Effector CD8-positive, alpha-beta T cell (primary cell): ENCODE results near the gene ATP9B.

Source experiments
- DNase-seq: peaks from one replicate; lab custom pipeline; 2025; lab: John Stamatoyannopoulos, UW

The ATP9B gene

DNA sequence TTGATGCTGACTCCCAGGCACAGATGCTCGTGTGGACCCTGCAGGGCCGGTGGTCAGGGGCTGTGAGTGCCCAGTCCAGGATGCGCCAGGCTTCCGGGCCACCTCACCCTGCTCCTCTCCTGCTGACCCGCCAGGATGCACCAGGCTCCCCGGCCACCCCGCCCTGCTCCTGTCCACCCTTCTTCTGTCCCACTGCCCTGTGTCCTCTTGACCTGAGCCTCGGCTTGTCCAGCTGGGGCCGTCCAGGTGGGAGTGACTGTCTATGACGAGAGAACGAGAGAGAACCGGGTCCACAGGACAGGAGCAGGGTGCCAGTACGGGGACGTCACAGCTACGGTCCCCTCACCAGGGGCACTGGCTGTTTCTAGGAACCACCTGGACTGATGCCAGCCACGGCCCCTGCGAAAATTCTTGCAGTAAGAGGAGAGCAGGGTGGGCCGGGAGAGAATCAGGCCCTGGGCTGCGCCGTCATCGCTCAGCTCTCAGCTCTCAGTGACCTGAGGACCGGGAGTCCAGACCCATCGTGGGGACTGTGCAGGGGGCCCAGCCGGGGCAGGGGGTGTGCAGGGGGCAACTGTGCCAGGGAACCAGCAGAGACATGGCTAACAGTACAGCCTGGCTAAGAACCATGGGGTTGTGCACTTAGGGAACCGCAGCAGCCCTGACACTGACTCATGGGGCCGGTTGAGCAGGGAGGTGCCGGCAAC, 313.6 kb downstream of the ATP9B start:
- no peak for DNase-seq

DNA sequence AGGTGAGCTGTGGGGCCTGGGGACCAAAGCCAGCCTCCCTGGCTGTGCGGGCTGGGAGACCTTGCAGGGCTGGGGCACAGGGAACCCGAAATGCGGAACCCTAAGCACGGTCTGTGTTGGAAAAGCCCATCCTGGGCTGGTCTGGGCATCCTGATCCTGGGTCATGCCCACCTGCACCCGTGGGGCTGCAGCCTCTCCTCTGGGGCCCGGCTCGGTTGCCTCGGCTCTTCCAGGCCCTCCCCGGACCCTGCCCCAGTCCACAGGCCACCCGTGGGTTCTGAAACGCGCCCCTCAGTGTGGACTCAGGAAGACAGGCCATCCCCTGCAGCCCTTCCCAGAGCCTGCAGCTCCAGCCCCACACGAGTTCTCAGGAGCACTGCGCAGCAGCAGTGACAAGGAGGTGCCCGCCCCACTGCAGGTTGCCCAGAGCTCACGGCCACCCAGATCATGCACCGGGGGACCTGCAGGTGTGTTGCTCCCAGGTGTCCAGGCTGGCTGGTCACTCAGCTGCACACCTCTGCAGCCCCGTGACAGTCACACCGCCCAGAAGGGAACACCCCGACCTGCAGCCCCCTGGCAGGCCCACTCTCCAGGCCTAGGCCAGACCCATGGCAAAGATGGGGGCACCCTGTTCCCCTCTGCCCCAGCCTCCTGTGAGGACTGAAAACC, 314.3 kb downstream of the ATP9B start:
- no peak for DNase-seq

DNA sequence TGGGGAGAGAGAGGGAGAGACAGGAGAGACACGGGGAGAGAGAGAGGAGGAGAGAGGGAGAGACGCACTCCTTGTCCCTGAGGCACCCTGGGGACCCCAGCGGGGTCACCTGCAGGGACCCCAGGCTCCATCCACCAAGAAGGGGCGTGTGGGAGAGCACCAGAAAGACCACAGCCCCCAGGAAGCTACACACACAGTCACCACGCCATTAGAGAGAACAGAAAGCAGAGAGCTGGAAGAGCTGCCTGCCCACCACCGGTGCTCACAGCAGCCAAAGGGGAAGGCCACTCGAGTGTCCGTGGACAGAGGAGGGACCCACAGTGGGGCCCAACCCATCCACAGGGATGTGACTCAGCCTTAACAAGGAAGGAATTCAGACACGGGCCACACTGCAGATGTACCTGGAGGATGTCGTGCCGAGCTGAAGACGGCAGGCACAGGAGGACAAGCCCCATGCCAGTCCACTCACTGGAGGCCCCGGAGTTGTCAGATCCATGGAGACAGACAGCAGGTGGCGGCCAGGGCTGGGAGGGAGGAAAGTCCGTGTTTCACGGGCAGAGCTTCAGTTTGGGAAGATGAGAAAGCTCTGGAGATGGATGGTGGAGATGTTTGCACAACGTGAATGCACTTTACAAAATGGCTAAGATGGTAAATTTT, 315.1 kb downstream of the ATP9B start:
- DNase-seq, result no peak

DNA sequence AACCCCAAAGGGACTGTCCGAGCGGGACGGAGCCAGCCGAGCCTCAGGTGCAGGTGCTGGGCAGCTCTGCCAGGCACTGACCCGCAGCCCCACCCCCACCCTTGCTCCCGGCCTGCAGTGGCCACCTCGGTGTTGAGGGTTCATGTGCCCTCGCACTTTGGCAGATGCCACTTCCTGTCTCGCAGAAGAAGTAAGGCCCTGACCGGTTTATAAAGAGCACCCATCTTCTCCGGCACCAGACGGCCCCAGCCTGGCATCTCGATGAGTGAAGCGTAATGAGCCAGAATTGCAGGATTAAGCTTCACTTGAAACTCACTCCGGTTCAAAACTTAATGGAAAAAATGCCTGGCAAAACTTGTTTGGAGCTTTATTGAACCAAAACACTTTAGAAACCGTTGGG, 315.6 kb downstream of the ATP9B start:
- no peak for DNase-seq

DNA sequence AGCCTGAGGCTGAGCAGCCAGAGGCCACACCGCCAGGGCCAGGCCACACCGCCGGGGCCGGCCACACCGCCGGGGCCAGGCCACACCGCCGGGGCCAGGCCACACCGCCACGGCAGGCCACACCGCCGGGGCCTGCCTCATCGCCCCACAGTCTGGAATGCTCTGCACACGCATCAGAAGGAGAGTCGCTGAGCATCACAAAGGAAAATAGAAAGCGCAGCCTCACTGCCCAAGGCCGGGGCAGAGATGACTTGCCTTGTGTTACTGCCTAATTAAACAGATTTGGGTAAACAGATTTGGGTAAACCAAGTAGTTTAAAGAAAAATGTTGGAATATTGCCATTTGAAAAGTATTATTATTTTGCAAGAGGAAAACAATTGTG, 316.1 kb downstream of the ATP9B start:
- DNase-seq, result no peak

DNA sequence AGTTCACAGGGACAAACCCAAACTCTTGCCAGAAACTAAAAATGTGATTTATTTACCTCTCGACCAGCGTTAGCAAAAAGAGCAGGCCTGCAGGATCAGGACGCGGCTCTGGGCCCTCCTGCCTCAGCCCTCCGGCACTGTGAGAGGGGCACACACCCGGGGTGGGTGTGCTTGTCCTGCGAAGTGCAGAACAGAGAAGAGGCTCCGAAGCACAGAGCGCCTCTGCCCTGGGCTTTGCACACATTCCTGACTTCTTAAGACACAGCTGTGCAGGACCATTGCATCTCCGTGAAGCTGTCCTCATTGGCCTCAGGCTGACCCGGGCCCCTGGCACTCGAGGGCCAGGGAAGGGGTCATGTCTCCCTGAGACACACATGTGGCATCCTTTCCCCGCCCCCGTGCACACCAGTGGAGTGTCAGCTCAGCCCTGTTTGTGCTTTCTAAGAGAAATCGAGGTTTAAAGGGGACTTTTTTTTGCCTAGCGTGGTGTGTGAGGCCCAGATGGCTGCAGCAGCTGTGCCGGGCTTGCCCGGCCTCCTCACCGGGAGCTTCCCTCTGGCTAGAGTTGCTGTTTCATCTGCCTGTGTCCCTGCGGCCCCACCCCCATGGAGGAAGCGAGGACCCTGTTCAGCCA, 316.6 kb downstream of the ATP9B start:
- no peak for DNase-seq

DNA sequence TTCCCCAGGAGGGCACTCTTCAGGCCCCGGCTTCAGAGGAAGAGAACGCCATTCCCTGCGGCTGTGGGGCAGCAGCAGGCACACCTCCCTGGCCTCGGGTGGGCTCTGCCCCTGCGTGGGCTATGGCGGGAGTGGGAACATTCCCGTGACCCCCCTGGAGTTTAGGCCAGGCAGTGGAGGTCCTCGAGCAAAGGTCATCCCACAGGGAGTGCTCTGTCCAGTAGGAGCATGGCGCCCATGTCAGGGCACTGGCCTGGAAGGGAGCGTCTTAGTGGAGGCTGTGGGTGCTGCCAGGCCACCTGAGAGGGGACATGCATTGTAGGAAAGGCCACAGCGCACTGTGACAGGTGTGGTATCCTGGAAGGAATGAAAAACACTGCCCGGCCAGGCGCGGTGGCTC, 317.4 kb downstream of the ATP9B start:
- DNase-seq, result no peak

DNA sequence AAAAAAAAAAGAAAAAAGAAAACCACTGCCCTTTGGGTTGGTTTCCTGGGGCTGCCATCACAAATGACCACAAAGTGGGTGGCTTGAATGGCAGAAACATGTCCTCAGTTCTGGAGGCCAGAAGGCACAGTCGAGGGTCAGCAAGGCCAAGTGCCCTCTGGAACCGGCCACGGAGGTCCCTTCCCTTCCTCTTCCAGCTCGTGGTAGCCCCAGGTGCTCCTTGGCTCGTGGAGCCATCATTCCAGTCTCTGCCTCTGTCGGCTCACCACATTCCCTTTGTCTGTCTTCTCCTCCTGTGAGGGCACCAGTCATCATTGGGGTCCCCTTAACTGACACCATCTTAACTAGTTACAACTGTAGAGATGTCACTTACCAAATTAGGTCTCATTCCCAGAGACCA, 318.0 kb downstream of the ATP9B start:
- no peak for DNase-seq

DNA sequence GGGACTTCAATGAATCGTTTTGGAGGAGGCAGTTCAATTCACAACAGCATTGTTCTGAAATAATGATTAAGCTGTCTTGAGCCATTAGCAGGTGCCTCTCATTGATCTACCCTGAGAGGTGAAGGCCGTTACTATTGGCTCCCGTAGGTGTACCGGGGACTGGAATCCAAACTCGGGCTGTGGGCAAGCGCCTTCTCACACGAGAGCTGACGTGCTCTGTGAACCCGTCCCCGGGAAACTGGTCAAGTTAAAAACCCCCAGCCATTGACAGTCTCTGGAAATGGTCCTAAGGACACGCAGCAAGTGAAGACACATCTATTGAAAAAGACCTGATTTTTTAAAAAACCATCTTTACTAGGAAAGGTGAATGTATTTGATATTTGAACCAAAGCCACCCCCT, 318.4 kb downstream of the ATP9B start:
- no peak for DNase-seq

DNA sequence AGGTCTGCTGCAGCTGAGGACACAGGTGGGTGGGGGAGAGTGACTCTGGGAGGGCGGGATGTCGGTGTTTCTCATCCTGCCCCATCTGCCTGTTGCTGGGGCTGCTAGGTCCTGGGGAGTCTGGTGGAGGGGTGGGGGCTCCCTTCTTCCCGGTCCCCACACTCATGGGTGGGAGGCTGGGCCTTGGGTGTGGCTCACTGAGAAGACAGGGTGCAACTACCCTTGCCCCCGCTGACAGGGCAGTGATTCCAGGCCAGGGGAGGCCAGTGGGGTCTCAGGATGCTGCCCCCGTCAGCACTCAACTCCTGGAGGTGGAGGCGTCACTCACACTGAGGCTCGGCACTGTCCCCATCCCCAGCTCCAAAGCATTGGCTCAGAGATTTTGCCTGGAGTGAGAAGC, 318.8 kb downstream of the ATP9B start:
- DNase-seq, result no peak

DNA sequence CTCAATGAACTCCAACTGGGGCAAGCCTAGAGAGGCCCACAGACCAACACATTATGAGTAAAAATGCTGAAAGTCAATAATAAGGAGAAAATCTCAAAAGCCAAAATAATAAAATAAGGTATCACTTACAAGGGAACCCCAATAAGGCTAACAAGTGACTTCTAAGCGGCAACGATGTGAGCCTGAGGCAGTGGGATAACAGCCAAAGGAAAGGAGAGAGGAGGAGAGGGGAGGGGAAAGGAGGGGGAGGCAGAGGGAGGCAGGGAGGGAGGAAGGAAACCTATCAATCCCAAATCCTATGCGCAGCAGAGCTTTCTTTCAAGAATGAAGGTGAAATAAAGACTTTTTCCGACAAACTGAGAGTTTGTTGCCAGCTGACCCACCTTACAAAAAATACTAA, 320.5 kb downstream of the ATP9B start:
- DNase-seq, result no peak

DNA sequence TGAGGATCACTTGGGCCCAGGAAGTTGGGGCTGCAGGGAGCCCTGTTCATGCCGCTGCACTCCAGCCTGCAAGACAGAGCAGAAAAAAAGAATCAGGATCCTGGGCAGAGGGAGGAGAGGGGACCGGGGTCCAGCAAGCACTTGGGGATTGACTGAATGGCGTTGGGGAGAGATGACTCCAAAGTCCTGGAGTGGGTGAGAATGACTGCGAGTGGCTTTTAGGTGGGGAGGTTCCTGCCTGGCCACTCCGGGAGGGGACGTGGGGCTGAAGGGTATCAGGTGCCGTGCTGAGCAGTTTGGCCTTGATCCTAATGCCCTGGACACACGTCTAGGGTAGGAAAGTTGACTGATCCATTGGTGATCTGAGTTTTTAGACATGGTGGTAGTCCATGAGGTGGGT, 323.0 kb downstream of the ATP9B start:
- DNase-seq, result no peak

DNA sequence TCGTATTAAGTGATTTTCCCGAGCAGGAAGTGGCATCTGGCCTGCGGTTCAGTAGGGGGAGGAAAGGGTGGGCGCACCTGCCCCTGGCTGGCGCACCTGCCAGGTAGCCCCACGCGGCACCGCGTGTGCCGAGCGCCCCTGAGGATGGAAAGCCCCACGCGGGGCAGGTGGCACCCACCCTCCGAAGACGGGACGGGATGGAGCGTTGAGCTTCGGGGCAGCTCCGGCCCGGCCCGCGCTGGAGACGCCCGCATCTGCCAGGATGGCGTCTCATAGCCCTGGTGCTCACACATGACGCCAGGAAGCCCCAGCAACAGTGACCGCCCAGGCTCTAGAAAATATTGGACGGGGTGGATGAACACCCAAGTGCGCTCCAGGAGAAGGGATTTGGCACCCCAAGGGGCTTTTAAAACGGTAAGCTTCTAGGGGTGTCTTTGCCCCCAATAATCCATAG, 324.0 kb downstream of the ATP9B start:
- DNase-seq, result no peak

DNA sequence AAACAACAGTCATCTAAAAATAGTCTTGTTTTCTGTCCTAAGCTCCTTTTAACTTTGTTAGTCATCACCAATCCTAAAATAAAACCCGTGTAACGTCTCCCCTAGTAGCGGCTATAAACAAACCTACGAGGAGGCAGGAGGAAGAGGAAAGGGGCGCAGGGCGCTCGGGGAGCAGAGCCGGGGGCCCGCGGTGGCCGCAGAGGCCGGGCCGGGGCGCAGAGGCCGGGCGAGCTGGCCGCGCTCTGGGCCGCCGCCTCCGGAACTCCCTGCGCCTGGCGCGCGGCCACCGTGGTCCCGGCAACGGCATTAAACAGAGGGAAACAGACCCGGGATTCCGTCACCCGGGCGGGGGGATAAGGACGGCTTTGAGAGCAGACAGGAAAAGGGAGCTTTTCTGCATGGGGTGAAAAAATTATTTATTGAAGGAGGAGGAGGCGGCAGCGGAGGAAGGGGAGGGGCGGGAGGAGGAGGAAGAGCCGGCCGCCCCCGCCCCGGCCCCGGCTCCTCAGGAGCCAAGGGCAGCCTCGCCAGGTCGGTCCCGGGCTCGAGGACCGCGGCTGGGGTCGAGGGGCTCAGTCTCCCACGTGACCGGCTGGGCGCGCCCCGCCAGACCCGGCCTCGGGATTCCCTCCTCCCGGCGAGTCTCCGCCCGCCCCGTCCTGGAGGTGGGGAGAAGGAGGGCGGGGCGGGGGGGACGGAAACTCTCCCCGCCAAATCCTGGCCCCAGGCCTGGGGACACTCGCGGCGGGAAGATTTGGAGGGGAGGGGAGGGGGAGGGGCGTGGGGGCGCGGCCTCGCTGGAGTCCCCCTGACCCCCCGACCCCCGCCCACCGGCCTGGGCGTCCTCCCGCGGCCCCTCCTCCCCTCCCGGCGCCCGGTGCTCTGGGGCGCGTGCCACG, 324.7 kb downstream of the ATP9B start:
- DNase-seq, result peak; percentile 24

DNA sequence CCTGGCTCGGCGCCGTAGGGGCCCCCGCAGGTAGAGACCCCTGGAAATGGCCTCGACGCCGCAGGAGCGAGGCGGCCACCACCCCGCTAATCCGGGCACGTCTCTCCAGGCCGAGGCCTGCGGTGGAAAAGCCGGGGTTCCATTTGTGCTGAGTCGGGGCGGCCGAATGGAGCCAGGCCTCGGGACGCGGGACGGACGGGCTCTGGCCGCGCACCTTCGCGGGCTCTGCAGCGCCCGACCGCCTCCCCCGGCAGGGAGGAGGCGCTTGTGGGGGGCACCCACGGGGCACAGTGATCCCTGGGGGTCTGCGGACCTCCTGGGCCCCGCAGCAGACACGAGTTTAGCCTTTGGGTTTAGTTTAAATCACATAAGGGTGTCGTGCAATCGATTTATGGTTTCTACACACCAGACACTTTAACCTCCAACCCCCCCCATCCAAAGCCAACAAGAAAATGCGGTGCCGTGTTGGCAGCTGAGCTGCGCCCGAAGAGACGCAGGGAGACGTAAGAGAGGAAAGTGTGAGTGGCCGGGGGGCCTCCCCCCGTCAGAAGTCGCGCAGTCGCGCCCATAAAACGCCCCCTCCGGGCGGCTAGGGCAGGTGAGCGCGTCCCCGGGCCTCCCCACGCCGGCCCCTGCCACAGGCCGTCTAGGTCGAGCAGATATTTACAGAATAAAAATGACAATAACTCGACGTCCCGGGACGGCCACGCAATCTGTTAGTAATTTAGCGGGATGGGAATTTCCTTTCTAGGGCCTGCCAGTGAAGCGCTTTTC, 325.5 kb downstream of the ATP9B start:
- peak; percentile 21 for DNase-seq

DNA sequence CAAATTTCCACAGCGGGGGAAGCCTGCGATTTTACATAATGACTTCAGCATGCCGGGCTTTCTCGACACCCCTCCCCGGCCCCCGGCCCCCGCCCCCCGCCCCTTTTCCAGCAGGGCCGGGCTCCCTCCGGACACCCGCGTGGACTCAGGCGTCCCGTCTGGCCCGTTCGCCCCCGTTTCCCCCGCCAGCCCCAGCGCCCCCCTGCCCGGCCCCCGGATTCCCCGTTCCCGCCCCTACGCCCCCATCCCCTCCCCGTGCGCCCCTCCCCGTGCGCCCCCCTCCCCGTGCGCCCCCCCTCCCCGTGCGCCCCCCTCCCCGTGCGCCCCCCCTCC, 326.1 kb downstream of the ATP9B start:
- DNase-seq, result no peak

DNA sequence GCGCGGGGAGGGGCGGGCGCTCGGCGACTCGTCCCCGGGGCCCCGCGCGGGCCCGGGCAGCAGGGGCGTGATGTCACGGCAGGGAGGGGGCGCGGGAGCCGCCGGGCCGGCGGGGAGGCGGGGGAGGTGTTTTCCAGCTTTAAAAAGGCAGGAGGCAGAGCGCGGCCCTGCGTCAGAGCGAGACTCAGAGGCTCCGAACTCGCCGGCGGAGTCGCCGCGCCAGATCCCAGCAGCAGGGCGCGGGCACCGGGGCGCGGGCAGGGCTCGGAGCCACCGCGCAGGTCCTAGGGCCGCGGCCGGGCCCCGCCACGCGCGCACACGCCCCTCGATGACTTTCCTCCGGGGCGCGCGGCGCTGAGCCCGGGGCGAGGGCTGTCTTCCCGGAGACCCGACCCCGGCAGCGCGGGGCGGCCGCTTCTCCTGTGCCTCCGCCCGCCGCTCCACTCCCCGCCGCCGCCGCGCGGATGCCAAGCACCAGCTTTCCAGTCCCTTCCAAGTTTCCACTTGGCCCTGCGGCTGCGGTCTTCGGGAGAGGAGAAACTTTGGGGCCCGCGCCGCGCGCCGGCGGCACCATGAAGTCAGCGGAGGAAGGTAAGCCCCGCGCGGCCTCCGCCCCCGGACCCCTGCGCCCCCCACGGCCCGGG, 326.7 kb downstream of the ATP9B start, which contains the start of gene NFATC1:
NFATC1 (plus strand) TSS at position 170 of the 644 bp plus-strand sequence; CDS start at position 465, 295 bp downstream.
- DNase-seq, result peak; percentile 53

DNA sequence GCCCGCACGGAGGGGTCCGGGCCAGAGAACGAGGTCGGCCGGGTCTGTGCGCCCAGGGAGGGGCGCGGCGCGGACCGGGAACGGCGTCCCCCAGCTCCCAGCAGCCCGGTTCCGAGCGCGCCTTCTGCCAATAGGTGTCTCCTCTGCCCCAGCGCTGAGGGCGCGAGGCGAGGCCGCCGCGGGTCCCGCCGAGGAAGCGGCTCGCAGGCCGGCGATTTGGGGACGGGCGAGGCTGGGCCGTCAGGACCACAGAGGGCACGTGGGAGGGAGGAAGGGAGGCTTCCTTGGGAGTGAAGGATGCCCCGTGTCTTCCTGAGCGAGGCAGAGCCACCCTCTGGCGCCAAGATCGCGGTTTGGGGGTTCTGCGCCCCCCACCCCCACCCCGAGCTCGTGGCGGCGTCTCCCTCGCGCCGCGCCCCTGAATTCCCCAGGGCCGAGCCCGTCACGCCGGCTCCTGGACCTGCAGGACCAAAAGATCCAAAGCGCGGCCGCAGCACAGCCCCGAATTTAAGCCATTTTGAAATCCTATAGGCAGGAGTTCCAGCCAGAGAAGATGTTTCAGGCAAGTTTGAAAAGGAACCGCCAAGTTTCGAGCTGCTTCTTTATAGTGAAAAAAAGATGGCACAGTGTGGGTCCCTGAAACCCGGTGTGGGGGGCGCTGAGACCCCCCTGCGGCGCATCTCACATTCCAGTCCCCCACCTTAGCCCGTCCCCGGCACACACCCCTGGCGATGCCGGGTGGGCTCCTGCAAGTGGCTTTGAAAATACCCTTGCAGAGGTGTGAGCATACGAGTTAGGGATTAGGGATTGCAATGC, 327.4 kb downstream of the ATP9B start:
- DNase-seq, result no peak

DNA sequence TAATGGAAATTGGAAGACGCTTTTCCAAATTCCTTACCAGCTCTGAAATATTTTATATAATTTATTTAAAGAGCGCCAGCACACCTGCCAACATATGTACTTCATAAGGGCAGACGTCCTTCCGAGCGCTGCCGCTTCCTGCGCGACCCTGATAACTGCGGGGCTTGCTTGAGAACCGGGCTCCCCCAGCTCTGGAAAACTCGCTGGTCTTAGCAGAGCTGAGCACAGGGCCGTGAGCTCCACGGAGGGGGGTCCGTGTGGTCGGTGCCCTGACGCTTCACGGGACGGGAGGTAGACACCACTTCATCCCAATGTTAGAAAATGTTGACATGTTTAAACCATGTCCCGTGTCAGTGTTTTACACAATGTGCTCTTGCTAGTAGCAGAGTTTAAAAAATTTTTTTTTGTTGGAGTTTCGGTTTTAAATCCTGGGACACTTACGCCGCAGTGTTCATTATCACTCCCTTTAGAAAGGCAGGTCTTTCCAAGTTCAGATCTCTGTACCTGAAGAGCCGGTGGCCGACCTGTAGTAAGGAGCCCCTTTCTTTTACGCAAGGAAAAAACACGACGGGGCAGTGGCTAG, 328.1 kb downstream of the ATP9B start:
- no peak for DNase-seq
